ENCODE results near the gene NME3.

NME3 gene

GRCh38 chr16:1768767-1769401 lies 2.5 kb downstream of the NME3 start:
- DNase-seq (ENCODE audit: low read depth in 2 of 2), result no peak

GRCh38 chr16:1768061-1768766 lies 3.1 kb downstream of the NME3 start:
- DNase-seq (ENCODE audit: low read depth in 2 of 2), result no peak

GRCh38 chr16:1767116-1767994 lies 4.0 kb downstream of the NME3 start:
- no peak for DNase-seq (ENCODE audit: low read depth in 2 of 2)

GRCh38 chr16:1766701-1767100 lies 4.6 kb downstream of the NME3 start:
- DNase-seq (ENCODE audit: low read depth in 2 of 2), result no peak

GRCh38 chr16:1766231-1766630 lies 5.1 kb downstream of the NME3 start:
- DNase-seq (ENCODE audit: low read depth in 2 of 2), result no peak

- DNase-seq (ENCODE audit: low read depth in 2 of 2), result no peak
These were observed 5.5 kb downstream of the NME3 start for GRCh38 chr16:1765826-1766225.

GRCh38 chr16:1764971-1765370 lies 6.4 kb downstream of the NME3 start:
- DNase-seq (ENCODE audit: low read depth in 2 of 2), result no peak

- DNase-seq (ENCODE audit: low read depth in 2 of 2), result no peak
These were observed 7.5 kb downstream of the NME3 start for GRCh38 chr16:1763521-1764511.

- DNase-seq (ENCODE audit: low read depth in 2 of 2), result no peak
These were observed 8.3 kb downstream of the NME3 start for GRCh38 chr16:1762879-1763520.

- no peak for DNase-seq (ENCODE audit: low read depth in 2 of 2)
These were observed 9.0 kb downstream of the NME3 start for GRCh38 chr16:1762196-1762878.

- DNase-seq (ENCODE audit: low read depth in 2 of 2), result no peak
These were observed 9.6 kb downstream of the NME3 start for GRCh38 chr16:1761751-1762150.

- no peak for DNase-seq (ENCODE audit: low read depth in 2 of 2)
These were observed 10.4 kb downstream of the NME3 start for GRCh38 chr16:1760911-1761310.

- no peak for DNase-seq (ENCODE audit: low read depth in 2 of 2)
These were observed 11.8 kb downstream of the NME3 start for GRCh38 chr16:1759511-1759910.

GRCh38 chr16:1758923-1759322 lies 12.4 kb downstream of the NME3 start:
- no peak for DNase-seq (ENCODE audit: low read depth in 2 of 2)

- no peak for DNase-seq (ENCODE audit: low read depth in 2 of 2)
These were observed 13.5 kb downstream of the NME3 start for GRCh38 chr16:1757714-1758461.

- no peak for DNase-seq (ENCODE audit: low read depth in 2 of 2)
These were observed 17.1 kb downstream of the NME3 start for GRCh38 chr16:1754204-1754603.

- DNase-seq (ENCODE audit: low read depth in 2 of 2), result no peak
These were observed 18.5 kb downstream of the NME3 start for GRCh38 chr16:1752853-1753252.

GRCh38 chr16:1751946-1752345 lies 19.4 kb downstream of the NME3 start:
- no peak for DNase-seq (ENCODE audit: low read depth in 2 of 2)
